ENCODE measurements around the gene PIEZO1. TPM values are rescaled to one million over a fixed set of nuclear protein-coding genes. Genes with fewer than 3 reads are reported as not detected.

The PIEZO1 gene
- total and polyA plus RNA-seq, 7 donors: 18.0 to 242 (median 126) TPM

- no peaks in the 10 kb centered on the region for H3K9me3 ChIP-seq
- peaks cover 0 to 61% (median 60%) of the 10 kb centered on the region in 4 donors for H3K4me1 ChIP-seq
- 81 to 88% methylated on average over 11 of the region's 11 CpGs for WGBS, 2 donors
- peak overlapping the region in 3 of 4 donors; percentile 96 to 100 (median 97) for H3K27ac ChIP-seq
- no peak for DNase-seq
- intact Hi-C loops (cut with DNase I): no loop called here
- peaks cover 0 to 14% (median 3%) of the 10 kb centered on the region in 4 donors for H3K36me3 ChIP-seq
- H3K4me3 ChIP-seq: no peak overlapping the region
- TF ChIP-seq POLR2AphosphoS5 (IDR thresholded peaks at IDR 0.05) (peak in 1 of 4 donors; percentile 12), EP300 (IDR thresholded peaks at IDR 0.05) (no peak)
- H3K27me3 ChIP-seq: no peaks in the 10 kb centered on the region
Measured at GRCh38 chr16:88753602-88754001, 31.4 kb downstream of the PIEZO1 start.

DNA sequence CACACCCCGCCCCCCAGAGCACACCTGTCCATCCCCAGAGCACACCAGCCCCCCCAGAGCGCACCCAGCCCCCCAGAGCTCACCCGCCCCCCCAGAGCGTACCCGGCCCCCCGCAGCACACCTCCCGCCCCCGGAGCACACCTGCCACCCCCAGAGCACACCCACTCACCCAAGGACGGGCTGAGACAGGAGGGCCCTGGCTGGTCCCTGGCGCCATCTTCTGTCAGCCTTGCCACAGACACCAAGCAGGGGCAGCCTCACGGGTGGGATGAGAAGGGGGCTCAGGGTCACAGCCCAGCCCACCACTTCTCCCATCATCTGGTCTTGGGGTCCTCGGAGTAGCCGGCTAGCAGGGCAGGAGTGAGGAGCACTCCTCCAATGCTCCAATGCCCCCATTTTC is 31.8 kb downstream of the PIEZO1 start:
- intact Hi-C loops (cut with DNase I): no loop called here
- Histone ChIP-seq H3K27me3 (no peaks in the 10 kb centered on the region), H3K4me1 (peaks cover 0 to 59% (median 57%) of the 10 kb centered on the region in 4 donors), H3K36me3 (peaks cover 0 to 18% (median 3%) of the 10 kb centered on the region in 4 donors), H3K9me3 (no peaks in the 10 kb centered on the region), H3K4me3 (no peak overlapping the region), H3K27ac (peak overlapping the region in 3 of 4 donors; percentile 96 to 100 (median 97))
- WGBS, 2 donors: 85 to 88% methylated on average over 13 of the region's 13 CpGs
- TF ChIP-seq POLR2A (IDR thresholded peaks at IDR 0.05) (no peak), POLR2AphosphoS5 (IDR thresholded peaks at IDR 0.05) (no peak), EP300 (IDR thresholded peaks at IDR 0.05) (no peak)
- TF ChIP-seq, protein P1, sequence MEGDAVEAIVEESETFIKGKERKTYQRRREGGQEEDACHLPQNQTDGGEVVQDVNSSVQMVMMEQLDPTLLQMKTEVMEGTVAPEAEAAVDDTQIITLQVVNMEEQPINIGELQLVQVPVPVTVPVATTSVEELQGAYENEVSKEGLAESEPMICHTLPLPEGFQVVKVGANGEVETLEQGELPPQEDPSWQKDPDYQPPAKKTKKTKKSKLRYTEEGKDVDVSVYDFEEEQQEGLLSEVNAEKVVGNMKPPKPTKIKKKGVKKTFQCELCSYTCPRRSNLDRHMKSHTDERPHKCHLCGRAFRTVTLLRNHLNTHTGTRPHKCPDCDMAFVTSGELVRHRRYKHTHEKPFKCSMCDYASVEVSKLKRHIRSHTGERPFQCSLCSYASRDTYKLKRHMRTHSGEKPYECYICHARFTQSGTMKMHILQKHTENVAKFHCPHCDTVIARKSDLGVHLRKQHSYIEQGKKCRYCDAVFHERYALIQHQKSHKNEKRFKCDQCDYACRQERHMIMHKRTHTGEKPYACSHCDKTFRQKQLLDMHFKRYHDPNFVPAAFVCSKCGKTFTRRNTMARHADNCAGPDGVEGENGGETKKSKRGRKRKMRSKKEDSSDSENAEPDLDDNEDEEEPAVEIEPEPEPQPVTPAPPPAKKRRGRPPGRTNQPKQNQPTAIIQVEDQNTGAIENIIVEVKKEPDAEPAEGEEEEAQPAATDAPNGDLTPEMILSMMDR (IDR thresholded peaks at IDR 0.05): no peak
- DNase-seq: no peak

DNA sequence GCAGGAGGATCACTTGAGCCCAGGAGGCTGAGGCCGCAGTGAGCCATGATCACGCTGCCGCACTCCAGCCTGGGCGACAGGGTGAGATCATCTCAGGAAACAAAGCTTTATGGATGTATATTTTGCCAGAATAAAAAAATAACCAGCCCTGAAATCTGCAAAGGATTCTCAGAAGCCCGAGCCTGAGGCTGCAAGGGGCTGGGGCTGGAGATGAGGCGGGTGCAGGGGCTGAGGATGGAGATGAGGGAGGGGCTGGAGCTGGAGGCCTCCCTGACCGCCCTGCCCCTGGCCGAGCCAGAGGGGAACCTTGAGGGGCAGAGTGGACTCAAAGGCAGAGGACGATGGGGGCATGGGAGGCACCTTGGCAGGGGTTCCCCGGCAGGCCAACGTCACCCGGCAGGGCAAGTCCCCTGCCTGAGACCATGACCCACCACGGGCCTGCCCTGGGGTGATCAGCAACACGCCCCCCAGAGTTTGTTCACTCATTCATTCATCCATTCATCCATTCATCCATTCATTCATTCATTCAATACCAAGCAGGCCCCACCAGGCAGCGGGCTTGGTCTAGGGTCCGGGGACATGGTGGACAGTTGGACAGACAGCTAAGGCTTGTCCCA is 32.5 kb downstream of the PIEZO1 start:
- Histone ChIP-seq H3K27ac (peak overlapping the region in 2 of 4 donors; percentile 23 to 97), H3K9me3 (no peaks in the 10 kb centered on the region), H3K4me1 (peaks cover 0 to 59% (median 57%) of the 10 kb centered on the region in 4 donors), H3K27me3 (no peaks in the 10 kb centered on the region), H3K36me3 (peaks cover 0 to 20% (median 3%) of the 10 kb centered on the region in 4 donors), H3K4me3 (no peak overlapping the region)
- WGBS, 2 donors: 92 to 95% methylated on average over 16 of the region's 16 CpGs
- TF ChIP-seq POLR2AphosphoS5 (IDR thresholded peaks at IDR 0.05): no peak
- DNase-seq: no peak
- intact Hi-C loops (cut with DNase I): no loop called here

DNA sequence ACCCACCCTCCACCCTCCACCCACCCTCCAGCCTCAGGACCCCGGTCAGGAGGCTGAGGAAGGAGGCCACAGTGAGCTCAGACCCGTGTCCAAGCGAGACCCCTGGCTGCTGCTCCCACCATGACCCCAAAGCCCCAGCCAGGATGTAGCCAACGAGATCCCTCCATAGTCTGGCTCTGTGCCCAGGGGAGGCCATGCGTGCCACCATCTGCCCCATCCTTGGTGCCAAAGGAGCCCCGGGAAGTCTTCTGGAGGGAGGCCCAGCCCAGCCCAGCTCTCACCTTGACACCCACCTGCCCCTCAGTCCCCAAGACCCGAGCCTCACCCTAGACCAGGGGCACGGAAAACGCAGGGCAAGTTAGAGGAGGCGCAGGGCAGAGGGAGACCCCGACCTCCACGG is 34.2 kb downstream of the PIEZO1 start:
- WGBS, 2 donors: 88 to 89% methylated on average over 12 of the region's 12 CpGs

GRCh38 chr16:88749358-88749757 is 35.7 kb downstream of the PIEZO1 start:
- 94 to 96% methylated on average over 26 of the region's 26 CpGs for WGBS, 2 donors
- peaks cover 0 to 63% (median 62%) of the 10 kb centered on the region in 4 donors for H3K4me1 ChIP-seq
- intact Hi-C loops (cut with DNase I): loop anchor here (10.0 kb wide), 1 partner anchor 465 kb away; the partner anchor contains the start of gene ZNF778
- DNase-seq: no peak
- no peaks in the 10 kb centered on the region for H3K9me3 ChIP-seq
- peaks cover 0 to 20% (median 3%) of the 10 kb centered on the region in 4 donors for H3K36me3 ChIP-seq
- H3K27me3 ChIP-seq: no peaks in the 10 kb centered on the region
- H3K27ac ChIP-seq: peak overlapping the region in 1 of 4 donors; percentile 6
- TF ChIP-seq POLR2AphosphoS5 (IDR thresholded peaks at IDR 0.05) (no peak), EP300 (IDR thresholded peaks at IDR 0.05) (no peak)
- H3K4me3 ChIP-seq: no peak overlapping the region

More for the DNA sequence above, 34.2 kb downstream of the PIEZO1 start:
- Histone ChIP-seq H3K27me3 (no peaks in the 10 kb centered on the region), H3K27ac (peak overlapping the region in 3 of 4 donors; percentile 34 to 52 (median 39)), H3K4me1 (peaks cover 0 to 65% (median 63%) of the 10 kb centered on the region in 4 donors), H3K4me3 (no peak overlapping the region), H3K36me3 (peaks cover 0 to 20% (median 3%) of the 10 kb centered on the region in 4 donors), H3K9me3 (no peaks in the 10 kb centered on the region)
- no peak for DNase-seq
- intact Hi-C loops (cut with DNase I): no loop called here
- TF ChIP-seq POLR2AphosphoS5 (IDR thresholded peaks at IDR 0.05) (no peak), POLR2A (IDR thresholded peaks at IDR 0.05) (no peak), EP300 (IDR thresholded peaks at IDR 0.05) (no peak)
- TF ChIP-seq, protein P1 (IDR thresholded peaks at IDR 0.05): no peak

- intact Hi-C loops (cut with DNase I): loop anchor here (10.0 kb wide), 1 partner anchor 466 kb away; the partner anchor contains the start of gene ZNF778
Measured at GRCh38 chr16:88748364-88748763, 36.7 kb downstream of the PIEZO1 start.

More at GRCh38 chr16:88748364-88748763, 36.7 kb downstream of the PIEZO1 start:
- no peaks in the 10 kb centered on the region for H3K27me3 ChIP-seq
- no peak overlapping the region for H3K4me3 ChIP-seq
- TF ChIP-seq, protein P1 (IDR thresholded peaks at IDR 0.05): no peak
- TF ChIP-seq POLR2AphosphoS5 (IDR thresholded peaks at IDR 0.05): no peak
- TF ChIP-seq EP300 (IDR thresholded peaks at IDR 0.05): no peak
- peak overlapping the region in 3 of 4 donors; percentile 77 to 87 (median 86) for H3K27ac ChIP-seq
- peaks cover 0 to 63% (median 59%) of the 10 kb centered on the region in 4 donors for H3K4me1 ChIP-seq
- H3K36me3 ChIP-seq: peaks cover 0 to 20% (median 3%) of the 10 kb centered on the region in 4 donors
- WGBS, 2 donors: 81 to 88% methylated on average over 12 of the region's 12 CpGs
- H3K9me3 ChIP-seq: no peaks in the 10 kb centered on the region
- DNase-seq: no peak
